Activated CD8-positive, alpha-beta T cell treated with anti-CD3 and anti-CD28 coated beads for 36 hours (primary cell): ENCODE results near the gene POLR3H. TPM values are rescaled to one million over a fixed set of nuclear protein-coding genes. Genes with fewer than 3 reads are reported as not detected.

Source experiments
- ATAC-seq: fragments of 200-7000 bp; cut with Tn5 transposase; one replicate; pipeline ENCODE4 v1.10.0; 2021; ENCODE audit warnings: mild to moderate bottlenecking, moderate library complexity
- CTCF ChIA-PET: fragments of 350-600 bp; sonication (Branson Sonifier 250); formaldehyde crosslinking; loops from one replicate; lab custom pipeline; 2021; ENCODE audit warnings: antibody characterized with exemption; lab: Charles Lee
- POLR2A ChIA-PET: fragments of 350-600 bp; sonication (Branson Sonifier 250); formaldehyde crosslinking; loops from one replicate; lab custom pipeline; 2021; ENCODE audit warnings: antibody characterized with exemption; lab: Charles Lee
- DNase-seq: peaks from one replicate; pipeline ENCODE4 v3.0.0-alpha.2; 2020
- H3K27ac Mint-ChIP-seq: one replicate; pipeline ENCODE4 v1.8.0; 2021; ENCODE audit warnings: mild to moderate bottlenecking, mixed read lengths
- H3K27me3 Mint-ChIP-seq: one replicate; pipeline ENCODE4 v1.8.0; 2021; ENCODE audit warnings: mixed read lengths
- H3K36me3 Mint-ChIP-seq: one replicate; pipeline ENCODE4 v1.8.0; 2021; ENCODE audit warnings: low read depth, mixed read lengths
- H3K4me1 Mint-ChIP-seq: one replicate; pipeline ENCODE4 v1.8.0; 2021; ENCODE audit warnings: low read depth, mixed read lengths
- H3K4me3 Mint-ChIP-seq: one replicate; pipeline ENCODE4 v1.8.0; 2021; ENCODE audit warnings: mild to moderate bottlenecking, moderate library complexity, mixed read lengths
- H3K9me3 Mint-ChIP-seq: one replicate; pipeline ENCODE4 v1.8.0; 2021; ENCODE audit warnings: mixed read lengths
- CTCF ChIP-seq: fragments of 200-600 bp; IDR thresholded peaks from one replicate; pipeline ENCODE4 v1.8.0; 2022; ENCODE audit warnings: antibody characterized with exemption, mild to moderate bottlenecking
- intact Hi-C: fragments of 100-400 bp; cut with micrococcal nuclease; formaldehyde crosslinking; loops from one replicate; pipeline ENCODE4 v1.10.0; 2022
- total RNA-seq, 2 experiments: library from RNA; stranded (reverse); gene quantifications; one replicate each; pipeline ENCODE4 v1.2.3, GENCODE V29; 2021

Gene POLR3H
- total RNA-seq, 2 experiments from 2014 or later = 26.8 to 29.0 TPM

DNA sequence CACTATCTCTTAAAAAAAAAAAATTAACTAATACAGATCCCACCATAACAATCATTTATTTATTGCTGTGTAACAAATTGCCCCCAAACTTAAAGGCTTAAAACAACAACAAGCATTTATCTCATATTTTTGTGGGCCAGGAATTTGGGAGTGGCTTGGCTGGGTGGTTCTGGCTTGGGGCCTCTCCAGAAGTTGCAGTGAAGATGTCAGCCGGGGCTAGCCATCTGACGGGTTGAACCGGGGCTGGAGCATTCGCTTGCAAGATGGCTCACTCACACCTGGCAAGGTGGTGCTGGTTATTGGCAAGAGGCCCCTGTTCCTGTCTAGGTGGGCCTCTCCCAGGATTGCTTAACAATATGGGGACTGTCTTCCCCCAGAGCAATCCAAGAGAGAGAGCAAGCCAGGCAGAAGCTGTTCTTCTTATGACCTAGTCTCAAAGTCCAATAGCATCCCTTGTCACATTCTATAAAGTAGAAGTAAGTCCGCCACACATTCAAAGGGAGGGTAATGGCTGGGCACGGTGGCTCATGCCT lies 45.9 kb downstream of the POLR3H start:
- POLR2A ChIA-PET = no interaction called here
- CTCF ChIA-PET = interaction anchor here (0.9 to 4.5 kb wide), 4 partner anchors 20 to 95 kb away, joined by 3 to 48 read pairs (median 4); no protein-coding TSS in a partner anchor

DNA sequence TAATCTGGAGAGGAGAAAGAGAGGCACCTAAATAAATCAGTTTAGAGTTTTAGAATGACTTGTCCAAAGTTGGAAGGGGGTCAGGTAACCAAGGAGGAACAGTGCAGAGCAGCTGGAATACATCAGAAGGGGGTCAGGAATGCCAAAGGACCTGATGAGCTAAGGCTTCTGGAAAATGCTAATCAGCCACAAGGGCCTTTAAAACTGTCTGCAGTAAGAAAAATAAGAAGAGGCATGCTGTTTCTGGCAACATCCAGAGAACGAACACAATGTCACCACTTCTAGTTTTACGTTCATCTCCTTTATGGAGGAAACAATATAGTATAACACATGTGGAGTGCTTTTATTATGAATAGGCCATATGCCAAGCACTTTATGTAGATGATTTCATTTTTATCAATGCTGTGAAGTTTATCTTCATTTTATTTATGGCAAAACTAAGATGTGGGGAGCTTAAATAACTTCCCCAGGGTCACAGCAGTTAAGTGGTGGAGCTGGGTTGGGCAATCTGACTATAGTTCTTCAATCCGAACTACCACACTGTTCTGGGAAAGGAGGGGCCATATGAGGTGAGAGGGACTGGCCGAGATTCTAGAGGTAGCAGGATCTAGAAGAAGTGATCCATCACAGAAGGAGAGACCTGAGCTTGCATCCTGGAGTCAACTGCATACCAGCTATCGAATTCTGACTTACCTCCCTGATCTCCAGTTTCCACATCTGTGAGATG lies 52.7 kb downstream of the POLR3H start:
- no peaks in the 10 kb centered on the region for H3K9me3 Mint-ChIP-seq
- TF ChIP-seq CTCF = no peak
- CTCF ChIA-PET = interaction anchor here (0.6 to 1.5 kb wide), 3 partner anchors 36 to 88 kb away, joined by 3 to 5 read pairs (median 5); no protein-coding TSS in a partner anchor
- POLR2A ChIA-PET = interaction anchor here (0.6 kb wide), 1 partner anchor 238 kb away, joined by 4 read pairs; no protein-coding TSS in a partner anchor
- peaks cover 12% of the 10 kb centered on the region for H3K4me1 Mint-ChIP-seq
- intact Hi-C loops = no loop called here
- ATAC-seq (no peak), DNase-seq (no peak)
- H3K4me3 Mint-ChIP-seq = no peak overlapping the region
- peaks cover 1% of the 10 kb centered on the region for H3K36me3 Mint-ChIP-seq
- H3K27me3 Mint-ChIP-seq = no peaks in the 10 kb centered on the region
- H3K27ac Mint-ChIP-seq = no peak overlapping the region

More for the DNA sequence above, 45.9 kb downstream of the POLR3H start:
- H3K27ac Mint-ChIP-seq = no peak overlapping the region
- peaks cover 10% of the 10 kb centered on the region for H3K36me3 Mint-ChIP-seq
- H3K4me1 Mint-ChIP-seq = no peaks in the 10 kb centered on the region
- no peak overlapping the region for H3K4me3 Mint-ChIP-seq
- intact Hi-C loops = no loop called here
- H3K9me3 Mint-ChIP-seq = no peaks in the 10 kb centered on the region
- TF ChIP-seq CTCF = no peak
- DNase-seq = no peak
- ATAC-seq = no peak
- no peaks in the 10 kb centered on the region for H3K27me3 Mint-ChIP-seq

DNA sequence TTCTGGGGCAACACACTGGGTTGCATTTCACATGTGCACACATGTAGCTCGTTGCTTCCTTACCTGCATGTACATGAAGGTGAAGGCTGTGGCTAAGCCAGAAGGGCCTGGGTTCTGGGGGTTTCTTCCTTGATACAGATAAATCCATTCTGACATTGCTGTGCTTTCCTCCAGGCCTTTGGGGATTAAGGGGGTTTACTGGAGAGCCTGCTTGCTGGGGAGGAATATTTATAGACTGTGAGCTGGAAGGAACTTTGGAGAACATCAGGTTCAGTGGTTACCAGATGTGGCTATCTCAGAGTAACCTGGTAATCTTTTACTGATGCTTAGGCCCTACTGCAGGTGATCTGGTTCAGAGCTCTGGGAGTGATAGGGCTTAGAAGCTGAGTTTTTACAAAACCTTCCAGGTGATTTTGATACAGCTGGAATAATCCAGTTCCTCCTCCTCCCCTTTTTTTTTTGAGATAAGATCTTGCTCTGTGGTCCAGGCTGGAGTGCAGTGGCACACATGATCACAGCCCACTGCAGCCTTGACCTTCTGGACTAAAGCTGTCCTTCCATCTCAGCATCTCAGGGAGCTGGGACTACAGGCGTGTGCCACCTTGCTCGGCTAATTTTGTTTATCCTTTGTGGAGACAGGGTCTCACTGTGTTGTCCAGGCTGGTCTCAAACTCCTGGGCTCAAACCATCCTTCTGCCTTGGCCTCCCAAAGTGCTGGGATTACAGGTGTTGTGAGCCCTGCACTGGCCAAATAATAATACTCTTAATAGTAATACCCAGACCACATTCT lies 55.5 kb downstream of the POLR3H start:
- intact Hi-C loops = no loop called here
- ChIA-PET CTCF (interaction anchor here (1.0 to 1.9 kb wide), 3 partner anchors 29 to 85 kb away, joined by 3 to 4 read pairs (median 3); no protein-coding TSS in a partner anchor), POLR2A (interaction anchor here (1.3 kb wide), 1 partner anchor 20 kb away, joined by 5 read pairs; the partner anchor contains the start of genes ACO2 and PHF5A)
- no peak for DNase-seq
- Mint-ChIP-seq H3K27ac (peak overlapping the region; percentile 23), H3K27me3 (no peaks in the 10 kb centered on the region), H3K4me3 (no peak overlapping the region), H3K9me3 (no peaks in the 10 kb centered on the region), H3K4me1 (peaks cover 18% of the 10 kb centered on the region), H3K36me3 (peaks cover 1% of the 10 kb centered on the region)
- ATAC-seq = no peak
- TF ChIP-seq CTCF = no peak

DNA sequence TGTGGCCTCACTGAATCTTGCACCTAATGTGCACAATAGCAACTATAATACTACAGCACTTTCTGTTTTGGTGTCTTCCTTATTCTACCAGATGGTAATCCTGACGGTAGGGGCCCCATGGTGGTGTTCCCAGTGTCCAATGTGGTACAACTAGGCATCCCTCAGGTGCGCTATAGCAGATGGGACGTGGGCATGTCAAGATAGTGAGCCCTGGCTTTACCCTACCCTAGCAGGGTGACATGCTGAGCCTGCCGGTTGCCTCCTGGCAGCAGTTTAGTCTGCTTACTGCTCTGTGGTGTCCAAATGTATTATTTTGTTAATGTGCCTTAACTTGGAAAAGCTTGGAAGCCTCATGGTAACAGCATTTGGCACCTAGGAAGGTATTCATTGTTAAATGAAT lies 56.2 kb downstream of the POLR3H start:
- CTCF ChIA-PET = interaction anchor here (1.0 to 1.9 kb wide), 2 partner anchors 44 to 84 kb away, joined by 3 to 4 read pairs; no protein-coding TSS in a partner anchor
- DNase-seq (no peak), ATAC-seq (no peak)
- POLR2A ChIA-PET = interaction anchor here (1.3 kb wide), 1 partner anchor 19 kb away, joined by 5 read pairs; the partner anchor contains the start of genes ACO2 and PHF5A
- intact Hi-C loops = no loop called here
- Mint-ChIP-seq H3K36me3 (peaks cover 1% of the 10 kb centered on the region), H3K27me3 (no peaks in the 10 kb centered on the region), H3K4me3 (no peak overlapping the region), H3K9me3 (no peaks in the 10 kb centered on the region), H3K27ac (no peak overlapping the region), H3K4me1 (peaks cover 18% of the 10 kb centered on the region)
- TF ChIP-seq CTCF = no peak
